Cerebellar cortex (tissue), 1 donor: ENCODE results near the gene SREK1.
A peak's percentile ranks its signal among the peaks of the same experiment; 100 is the strongest.
"Not testable (repeated sequence)": the region's sequence is repeated elsewhere in the genome, so short reads cannot be mapped to it uniquely, and the experiment has no call there.

Experiments
- DNase-seq: peaks from one replicate; pipeline ENCODE4 v3.0.0-alpha.2; 2015; ENCODE audit warnings: low spot score

SREK1 gene

GRCh38 chr5:66144074-66144833 is at the start of gene SREK1:
Gene SREK1, plus strand, starts transcription at chr5:66144300. Its CDS starts 77 bp downstream, at chr5:66144377.
- DNase-seq = peak; percentile 90

GRCh38 chr5:66100851-66101250 is 43.2 kb upstream of the SREK1 start:
- no peak for DNase-seq

- no peak for DNase-seq
These were observed 30.9 kb upstream of the SREK1 start for GRCh38 chr5:66113160-66113559.

GRCh38 chr5:66118304-66118703 is 25.8 kb upstream of the SREK1 start:
- peak; percentile 69 for DNase-seq

GRCh38 chr5:66122379-66123034 is 21.6 kb upstream of the SREK1 start:
- no peak for DNase-seq

- no peak for DNase-seq
These were observed 15.0 kb upstream of the SREK1 start for GRCh38 chr5:66129144-66129543.

- DNase-seq = no peak
These were observed 13.6 kb upstream of the SREK1 start for GRCh38 chr5:66130493-66130892.

- no peak for DNase-seq
These were observed 9.7 kb upstream of the SREK1 start for GRCh38 chr5:66134407-66134861.

- DNase-seq = no peak
These were observed 8.0 kb upstream of the SREK1 start for GRCh38 chr5:66136053-66136452.

- DNase-seq = not testable (repeated sequence)
These were observed 7.2 kb upstream of the SREK1 start for GRCh38 chr5:66136944-66137343.

- DNase-seq = no peak
These were observed 5.3 kb upstream of the SREK1 start for GRCh38 chr5:66138637-66139317.

GRCh38 chr5:66139318-66139712 is 4.8 kb upstream of the SREK1 start:
- DNase-seq = no peak

- DNase-seq = no peak
These were observed 1.7 kb upstream of the SREK1 start for GRCh38 chr5:66142417-66142816.

- no peak for DNase-seq
These were observed 527 bp upstream of the SREK1 start for GRCh38 chr5:66143473-66144073.

GRCh38 chr5:66144834-66145390 is 812 bp downstream of the SREK1 start:
- peak; percentile 82 for DNase-seq

GRCh38 chr5:66145737-66146136 is 1.6 kb downstream of the SREK1 start:
- DNase-seq = no peak

- DNase-seq = no peak
These were observed 5.8 kb downstream of the SREK1 start for GRCh38 chr5:66149950-66150349.

- no peak for DNase-seq
These were observed 6.9 kb downstream of the SREK1 start for GRCh38 chr5:66151030-66151429.

- no peak for DNase-seq
These were observed 7.4 kb downstream of the SREK1 start for GRCh38 chr5:66151491-66151890.

GRCh38 chr5:66157046-66157445 is 12.9 kb downstream of the SREK1 start:
- no peak for DNase-seq

- no peak for DNase-seq
These were observed 17.3 kb downstream of the SREK1 start for GRCh38 chr5:66161356-66161755.
